Raji (cell line): ENCODE data around the gene CTAG2.
"Not testable (repeated sequence)": the region's sequence is repeated elsewhere in the genome, so short reads cannot be mapped to it uniquely, and the experiment has no call there.

Experiments used
- POLR2A ChIP-seq: IDR thresholded peaks from 2 replicates; pipeline ENCODE4 v1.6.1; 2011; ENCODE audit warnings: low read depth, low read length, control low read depth; ENCODE audit not compliant: insufficient read depth

CTAG2 gene

GRCh38 chrX:154652311-154653047 is 900 bp downstream of the CTAG2 start:
- no peak for TF ChIP-seq POLR2A

DNA sequence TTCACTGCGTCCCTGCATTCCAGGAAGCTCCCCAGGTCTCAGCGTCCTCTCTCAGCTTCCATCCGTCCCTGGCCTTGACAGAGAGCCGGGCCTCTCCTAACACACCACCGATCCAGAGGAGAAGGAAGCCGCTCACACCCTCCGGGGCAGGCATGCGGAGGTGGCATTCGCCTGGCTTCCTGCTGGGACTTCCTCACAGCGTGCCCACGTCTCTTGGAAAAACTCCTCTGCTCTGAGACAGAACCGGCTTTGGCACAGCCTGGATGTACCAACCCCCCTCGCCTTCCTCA is 3.2 kb downstream of the CTAG2 start:
- TF ChIP-seq POLR2A: no peak

- TF ChIP-seq POLR2A: no peak
These were observed 3.7 kb downstream of the CTAG2 start for GRCh38 chrX:154649503-154650220.

- no peak for TF ChIP-seq POLR2A
These were observed 4.4 kb downstream of the CTAG2 start for GRCh38 chrX:154648931-154649330.

GRCh38 chrX:154619182-154619581 is 34.2 kb downstream of the CTAG2 start, which contains the start of gene CTAG1B:
Gene CTAG1B, minus strand, starts transcription at chrX:154619282. Its CDS starts 64 bp downstream, at chrX:154619218.
- TF ChIP-seq POLR2A: not testable (repeated sequence)

GRCh38 chrX:154607370-154607769 is 46.0 kb downstream of the CTAG2 start:
- TF ChIP-seq POLR2A: no peak

DNA sequence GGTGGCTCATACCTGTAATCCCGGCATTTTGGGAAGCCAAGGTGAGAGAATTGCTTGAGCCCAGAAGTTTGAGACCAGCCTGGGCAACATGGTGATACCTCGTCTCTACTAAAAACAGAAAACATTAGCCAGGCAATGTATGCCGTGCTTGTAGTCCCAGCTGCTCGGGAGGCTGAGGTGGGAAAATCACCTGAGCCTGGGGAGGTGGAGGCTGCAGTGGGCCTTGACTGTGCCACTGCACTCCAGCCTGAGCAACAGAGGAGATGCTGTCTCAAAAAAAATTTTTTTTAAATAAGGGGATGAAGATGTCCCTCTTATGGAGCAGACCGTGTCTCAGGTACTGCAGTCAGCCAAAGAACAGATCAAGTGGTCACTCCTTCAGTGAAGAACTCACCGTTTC is 47.8 kb downstream of the CTAG2 start:
- no peak for TF ChIP-seq POLR2A

DNA sequence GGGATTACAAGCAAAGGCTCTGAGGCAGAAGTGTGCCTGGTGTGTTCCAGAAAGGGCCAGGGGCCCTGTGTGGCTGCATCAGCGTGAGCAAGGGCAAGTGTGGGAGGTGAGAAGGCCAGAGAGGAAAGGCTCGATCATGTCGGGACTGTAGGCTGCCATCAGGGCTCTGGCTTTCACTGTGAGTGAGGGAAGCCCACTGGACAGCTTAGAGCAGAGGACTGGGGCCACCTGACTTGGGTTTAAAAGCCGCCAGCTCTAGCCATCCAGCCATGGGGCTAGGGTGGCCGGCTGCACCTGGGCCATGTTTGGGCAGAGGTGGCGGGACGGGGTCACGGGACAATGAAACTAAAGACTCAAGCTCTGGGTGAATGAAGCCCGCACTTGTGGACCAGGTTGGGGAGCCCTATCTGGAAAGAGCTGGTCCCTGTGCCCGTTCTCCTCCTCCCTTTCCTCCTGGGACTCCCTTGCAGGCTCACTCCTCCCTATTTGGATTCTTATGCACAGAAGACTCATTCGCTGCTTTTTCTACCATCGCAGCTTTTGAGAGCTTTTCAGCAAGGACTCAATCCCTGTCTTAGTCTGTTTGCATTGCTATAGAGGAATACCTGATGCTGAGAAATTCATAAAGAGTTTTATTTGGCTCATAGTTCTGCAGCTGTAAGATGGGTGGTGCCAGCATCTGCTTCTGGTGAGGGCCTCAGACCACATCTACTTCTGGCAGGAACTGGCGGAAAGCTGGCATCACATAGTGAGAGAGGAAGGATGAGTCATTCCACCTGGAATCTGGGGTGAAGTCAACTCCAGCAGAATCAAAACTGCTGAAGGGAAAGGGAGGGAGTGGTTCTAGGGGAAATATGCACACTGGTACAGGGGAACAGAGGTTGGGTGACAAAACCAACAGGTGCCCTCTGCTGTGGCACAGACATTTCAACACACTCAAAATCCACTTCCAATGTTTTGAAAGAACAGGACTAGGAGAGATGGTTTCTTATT is 49.6 kb downstream of the CTAG2 start:
- no peak for TF ChIP-seq POLR2A

GRCh38 chrX:154602766-154603437 is 50.5 kb downstream of the CTAG2 start:
- no peak for TF ChIP-seq POLR2A

DNA sequence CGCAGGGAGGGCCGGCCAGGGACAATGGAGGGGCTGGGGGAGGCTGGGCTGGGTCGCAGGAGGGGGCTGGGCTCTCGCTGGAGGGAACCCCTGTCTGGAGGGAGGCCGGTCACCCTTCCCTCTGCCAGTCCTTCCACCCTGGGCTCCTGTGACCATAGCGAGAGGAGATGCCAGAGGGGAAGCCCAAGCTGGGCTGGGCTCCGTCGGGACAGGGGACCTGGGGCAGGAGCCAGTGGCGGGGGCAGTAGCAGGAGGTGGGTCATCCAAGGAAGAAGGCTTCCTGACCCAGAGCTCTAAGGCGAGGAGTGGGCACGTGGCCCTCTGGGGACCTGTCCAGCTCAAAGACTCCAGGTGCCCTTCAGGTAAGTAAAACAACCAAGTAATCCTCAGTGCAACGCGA is 51.2 kb downstream of the CTAG2 start:
- TF ChIP-seq POLR2A: no peak
